DLD1 (cell line): Measurements from ENCODE around the gene RAI1.
"Not testable (repeated sequence)": the region's sequence is repeated elsewhere in the genome, so short reads cannot be mapped to it uniquely, and the experiment has no call there.

ENCODE experiments used
- in situ Hi-C: cut with HindIII; loops from 2 replicates; pipeline ENCODE4 v1.10.0; 2017; ENCODE audit warnings: low sequenced_read_pairs

Gene RAI1

DNA sequence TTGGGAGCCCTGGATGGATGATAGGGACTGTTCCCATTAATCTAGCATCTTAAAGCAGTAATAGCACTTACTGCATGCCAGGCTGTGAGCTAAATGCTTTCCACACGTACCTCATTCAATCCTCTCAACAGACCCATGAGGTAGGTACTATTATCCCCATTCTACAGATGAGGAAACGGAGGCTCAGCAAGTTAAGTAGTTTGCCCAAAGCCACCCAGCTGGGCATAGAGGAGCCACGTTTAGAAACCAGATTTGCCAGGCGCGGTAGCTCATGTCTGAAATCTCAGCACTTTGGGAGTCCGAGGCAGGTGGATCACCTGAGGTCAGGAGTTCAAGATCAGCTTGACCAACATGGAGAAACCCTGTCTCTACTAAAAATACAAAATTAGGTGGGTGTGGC, 2.0 kb upstream of the RAI1 start:
- in situ Hi-C loops = no loop called here

DNA sequence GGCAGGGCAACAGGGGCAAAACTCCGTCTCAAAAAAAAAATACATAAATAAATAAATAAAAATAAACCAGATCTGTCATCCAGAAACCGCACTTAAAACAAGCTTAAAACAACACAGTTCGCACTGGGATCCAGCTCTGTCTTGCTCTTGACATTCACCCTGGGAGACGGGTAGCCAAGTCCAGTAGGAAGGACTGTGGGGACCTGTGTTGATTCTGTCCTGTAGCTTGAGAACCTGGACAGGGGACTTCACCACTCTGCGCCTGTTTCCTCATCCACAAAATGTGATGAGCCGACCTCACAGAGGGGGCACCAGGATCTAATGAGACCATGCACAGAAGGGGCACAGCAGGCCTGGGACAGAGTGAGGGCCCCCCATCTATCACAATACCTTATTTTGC, 1.5 kb upstream of the RAI1 start:
- in situ Hi-C loops = no loop called here

DNA sequence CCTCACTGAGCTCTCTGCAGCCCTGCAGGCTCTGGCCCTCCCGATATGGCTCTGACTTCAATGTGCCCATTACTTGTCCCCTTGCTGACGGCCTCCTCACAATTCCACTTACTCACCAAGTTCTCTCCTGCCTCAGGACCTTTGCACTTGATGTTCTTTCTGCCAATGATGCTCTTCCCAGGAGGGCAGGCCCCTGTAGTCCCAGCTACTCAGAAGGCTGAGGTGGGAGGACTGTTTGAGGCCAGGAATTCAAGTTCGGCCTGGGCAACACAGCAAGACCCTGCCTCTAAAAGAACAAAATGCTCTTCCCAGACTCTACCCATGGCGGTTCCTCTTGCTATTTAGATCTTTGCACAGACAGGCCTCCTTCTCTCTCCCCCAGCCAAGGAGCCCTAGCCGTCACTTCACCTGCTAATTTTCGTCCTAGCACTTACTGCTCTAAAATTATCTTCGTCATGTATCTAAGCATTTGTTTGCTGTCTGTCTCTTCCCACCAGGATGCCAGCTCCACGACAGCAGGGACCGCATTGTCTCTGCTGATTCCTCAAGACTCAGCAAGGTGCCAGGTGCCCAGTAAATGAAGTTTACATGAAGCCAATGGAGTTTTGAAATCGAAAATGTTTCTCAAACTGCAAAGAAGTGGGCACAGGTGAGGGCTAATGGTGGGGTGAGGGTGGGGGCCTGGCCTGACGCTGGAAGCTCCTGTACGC, 626 bp upstream of the RAI1 start:
- in situ Hi-C loops = no loop called here

DNA sequence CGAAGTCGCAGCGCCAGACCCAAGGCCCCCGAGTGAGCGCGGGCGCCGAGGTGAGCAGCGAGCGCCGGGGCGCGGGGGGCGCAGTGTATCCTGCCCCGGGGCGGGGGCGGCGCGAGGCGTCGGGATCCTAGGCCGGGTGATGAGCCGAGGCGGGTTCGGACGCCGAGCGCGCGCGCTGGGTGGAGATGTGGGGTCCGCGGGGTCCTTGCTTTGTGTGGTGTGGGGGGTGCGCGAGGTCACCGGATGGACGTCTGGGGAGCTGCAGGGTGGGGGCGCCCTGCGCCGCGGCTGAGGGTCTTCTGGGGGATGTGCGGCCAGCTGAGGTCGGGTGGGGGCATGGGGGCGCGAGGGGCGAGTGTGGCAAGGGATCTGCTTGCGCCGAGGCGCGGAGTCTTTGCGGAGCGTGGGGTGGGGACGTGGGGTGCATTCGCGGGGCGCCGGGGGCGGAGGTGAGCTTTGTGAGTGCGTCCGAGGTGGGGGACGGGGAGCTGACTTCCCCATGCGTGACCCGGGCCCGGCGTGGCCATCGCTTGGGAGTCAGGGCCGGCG, 560 bp downstream of the RAI1 start:
- in situ Hi-C loops = no loop called here

DNA sequence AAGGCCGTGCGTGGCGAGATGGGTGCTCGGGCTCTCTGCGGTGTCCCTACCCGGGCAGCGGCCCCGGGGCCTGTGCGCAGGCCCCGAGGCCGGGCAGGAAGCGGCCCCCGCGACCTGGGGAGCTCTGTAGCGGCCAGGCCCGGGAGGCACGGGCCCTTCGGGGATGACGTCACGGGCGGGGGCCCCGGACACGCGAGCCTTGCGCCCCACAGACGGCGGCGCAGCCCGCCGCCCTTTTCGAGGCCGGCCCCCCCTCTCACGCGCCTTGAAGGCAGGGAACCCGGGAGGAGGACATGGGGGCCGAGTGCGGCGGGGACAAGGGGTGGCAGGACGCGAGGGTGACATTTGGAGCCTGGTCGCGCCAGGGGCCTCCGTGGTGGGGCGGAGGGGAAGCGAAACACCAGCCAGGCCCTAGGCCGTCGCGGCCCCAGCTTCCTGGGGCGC, 1.1 kb downstream of the RAI1 start:
- in situ Hi-C loops = no loop called here

DNA sequence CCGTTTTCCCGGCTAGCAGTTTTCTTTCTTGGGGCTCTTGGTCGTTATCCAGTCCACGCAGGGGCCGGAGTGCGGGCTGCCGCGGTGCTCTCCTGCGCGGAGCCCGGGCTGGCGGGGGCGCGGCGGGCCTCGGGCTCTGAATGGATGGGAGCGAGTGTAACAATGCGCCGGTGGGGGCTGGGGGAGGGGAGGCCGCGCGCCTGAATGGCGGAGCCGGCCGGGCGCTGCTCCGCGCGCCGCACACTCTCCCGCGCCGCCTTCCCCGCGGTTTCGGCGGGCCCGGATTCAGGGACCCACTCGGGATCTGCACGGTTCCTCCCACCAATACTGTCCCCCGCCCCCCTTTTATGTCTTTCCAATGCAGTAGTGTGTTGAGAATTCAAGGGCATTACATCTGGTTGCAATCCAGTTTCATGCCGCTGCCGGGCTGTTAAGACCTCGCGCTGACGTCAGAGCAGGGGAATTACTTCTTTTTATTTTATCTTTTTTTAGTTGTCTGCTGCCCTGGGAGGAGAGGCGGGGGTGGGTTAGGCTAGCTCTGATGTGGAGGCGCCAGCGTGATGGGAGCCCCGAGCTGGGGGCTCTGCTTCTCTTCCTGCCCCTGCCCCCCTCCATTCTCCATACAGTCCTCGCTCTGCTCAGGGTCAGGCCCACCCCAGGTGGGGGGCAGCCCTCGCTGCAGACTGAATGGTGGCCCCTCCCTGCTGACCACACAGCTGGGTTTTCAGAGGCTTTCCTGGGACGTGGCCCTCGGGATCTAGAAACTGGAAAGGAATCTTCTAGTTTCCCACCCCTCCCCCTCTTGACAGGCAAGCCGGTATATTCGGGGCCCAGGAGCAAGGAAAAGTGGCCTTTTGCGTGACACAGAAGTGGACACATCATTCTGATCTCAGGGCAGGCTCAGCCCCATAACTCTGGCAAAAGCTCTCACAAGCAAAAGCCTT, 1.8 kb downstream of the RAI1 start:
- in situ Hi-C loops = no loop called here

DNA sequence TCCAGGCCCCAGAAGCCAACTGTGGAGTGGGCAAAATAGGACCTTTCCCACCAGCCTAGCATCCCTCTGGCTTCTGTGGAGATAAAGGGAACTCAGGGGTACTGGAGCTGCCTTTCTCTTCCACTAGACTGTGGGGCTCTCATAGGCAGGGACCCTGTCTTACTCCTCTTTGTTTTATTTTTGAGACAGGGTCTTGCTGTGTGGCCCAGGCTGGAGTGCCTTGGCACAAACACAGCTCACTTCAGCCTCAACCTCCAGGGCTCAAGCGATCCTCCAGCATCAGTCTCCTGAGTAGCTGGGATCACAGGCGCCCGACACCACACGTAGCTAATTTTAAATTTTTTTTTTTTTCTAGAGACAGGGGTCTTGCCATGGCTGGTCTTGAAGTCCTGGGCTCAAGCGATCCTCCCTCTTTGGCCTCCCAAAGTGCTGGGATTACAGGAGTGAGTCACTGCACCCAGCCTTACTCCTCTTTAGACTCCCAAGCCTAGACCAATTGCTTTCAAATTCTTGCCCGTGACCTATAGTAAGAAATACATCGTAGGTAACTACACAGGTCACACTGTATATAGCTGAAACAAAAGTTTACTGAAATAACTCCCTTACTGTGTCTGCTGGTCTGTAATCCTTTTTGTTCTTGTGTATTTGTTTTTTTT, 2.6 kb downstream of the RAI1 start:
- in situ Hi-C loops = no loop called here

DNA sequence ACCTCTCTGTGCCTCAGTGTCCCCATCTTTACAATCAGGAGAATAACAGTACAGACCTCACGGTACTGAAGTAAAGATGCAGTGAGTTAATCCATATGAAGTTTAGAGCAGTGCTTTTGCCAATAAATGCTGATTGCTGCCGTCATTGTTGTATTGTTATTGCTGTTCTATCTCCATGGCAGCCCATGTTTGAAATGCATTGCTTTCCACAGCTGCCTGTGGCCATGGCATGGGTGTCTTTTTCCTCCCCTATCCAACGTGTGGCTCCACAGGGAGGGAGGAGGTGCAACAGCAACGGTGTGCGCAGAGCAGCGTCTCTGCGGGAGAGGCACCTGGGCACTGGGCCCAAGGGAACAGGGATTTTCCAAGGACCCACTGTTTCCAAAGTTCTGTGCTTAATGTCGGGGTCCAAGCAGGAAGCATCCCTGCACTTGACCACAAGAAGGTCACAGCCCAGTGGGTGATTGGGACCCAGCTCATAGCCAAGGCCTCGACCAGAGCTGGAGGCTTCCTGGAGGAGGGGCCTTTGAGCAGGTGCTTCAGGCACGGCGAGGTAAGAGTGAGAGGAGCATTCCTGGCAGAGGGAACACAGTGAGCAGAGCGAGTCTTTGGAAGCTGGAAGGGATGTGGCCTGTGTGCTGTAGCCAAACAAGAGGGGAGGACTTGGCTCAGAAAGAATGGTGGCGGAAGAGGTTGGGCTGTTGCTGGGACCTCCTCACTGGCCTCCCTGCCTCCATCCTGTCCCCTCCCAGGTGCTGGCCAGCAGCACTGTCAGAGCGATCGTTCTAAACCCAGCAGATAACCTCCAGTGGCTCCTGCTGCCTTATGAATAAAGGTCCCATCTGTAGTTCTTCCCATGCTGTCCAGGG, 3.9 kb downstream of the RAI1 start:
- in situ Hi-C loops = no loop called here

DNA sequence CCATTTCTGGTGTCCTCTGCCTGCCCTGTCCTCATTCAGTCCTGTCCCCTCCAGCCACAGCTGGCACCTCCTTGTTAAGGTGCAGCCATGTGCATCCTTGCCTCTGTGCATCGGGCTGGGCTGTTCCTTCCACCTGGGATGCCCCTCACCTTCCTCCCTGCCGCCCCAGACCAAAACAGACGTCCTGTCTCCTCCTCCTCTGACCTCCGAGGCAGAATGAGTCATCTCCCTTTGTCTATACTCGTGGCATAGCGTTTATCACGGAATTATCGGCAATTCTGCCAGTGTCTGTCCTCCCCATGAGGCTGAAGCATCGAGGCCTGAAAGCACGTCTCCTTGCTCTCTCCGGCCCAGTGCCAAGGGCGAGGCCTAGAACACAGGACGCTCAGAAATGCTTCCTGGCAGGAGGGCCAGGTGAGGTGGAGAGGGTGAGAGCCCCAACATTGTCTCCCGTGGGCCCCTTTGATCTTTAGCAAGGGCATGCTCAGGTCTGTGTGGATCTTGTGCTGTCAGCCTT, 4.6 kb downstream of the RAI1 start:
- in situ Hi-C loops = no loop called here

DNA sequence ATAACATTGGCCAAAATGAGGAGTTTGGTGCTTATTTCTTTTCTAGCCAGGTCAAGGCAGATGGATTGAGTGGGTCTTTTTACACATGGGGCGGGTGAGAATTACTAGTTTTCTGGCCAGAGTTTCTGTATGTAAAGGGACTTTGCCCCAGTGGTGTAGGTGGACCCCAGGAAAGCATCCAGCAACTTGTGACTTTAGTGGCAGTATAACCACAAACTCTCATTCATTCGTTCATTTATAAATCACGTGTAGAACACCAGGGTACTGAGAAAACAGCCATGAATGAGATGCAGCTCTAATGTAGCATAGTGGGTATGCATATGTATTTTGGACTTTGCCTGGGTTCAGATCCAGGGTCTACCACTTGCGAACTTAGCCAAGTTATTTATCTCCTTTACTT, 8.1 kb downstream of the RAI1 start:
- in situ Hi-C loops = no loop called here

DNA sequence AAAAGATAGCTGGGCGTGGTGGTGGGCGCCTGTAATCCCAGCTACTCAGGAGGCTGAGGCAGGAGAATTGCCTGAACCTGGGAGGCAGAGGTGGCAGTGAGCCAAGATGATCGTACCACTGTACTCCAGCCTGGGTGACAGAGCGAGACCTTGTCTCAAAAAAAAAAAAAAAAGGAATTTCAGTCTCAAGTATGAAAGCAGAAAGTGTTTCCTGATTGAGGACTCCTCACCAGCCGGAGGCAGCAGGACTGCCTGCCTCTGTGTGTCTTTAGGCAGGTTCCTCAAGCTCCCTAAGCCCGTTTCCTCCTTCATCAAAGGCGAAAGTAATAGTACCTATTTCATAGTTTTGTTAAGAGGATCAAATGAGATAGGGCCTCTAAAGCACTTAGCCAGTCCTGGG, 9.0 kb downstream of the RAI1 start:
- in situ Hi-C loops = not testable (repeated sequence)

DNA sequence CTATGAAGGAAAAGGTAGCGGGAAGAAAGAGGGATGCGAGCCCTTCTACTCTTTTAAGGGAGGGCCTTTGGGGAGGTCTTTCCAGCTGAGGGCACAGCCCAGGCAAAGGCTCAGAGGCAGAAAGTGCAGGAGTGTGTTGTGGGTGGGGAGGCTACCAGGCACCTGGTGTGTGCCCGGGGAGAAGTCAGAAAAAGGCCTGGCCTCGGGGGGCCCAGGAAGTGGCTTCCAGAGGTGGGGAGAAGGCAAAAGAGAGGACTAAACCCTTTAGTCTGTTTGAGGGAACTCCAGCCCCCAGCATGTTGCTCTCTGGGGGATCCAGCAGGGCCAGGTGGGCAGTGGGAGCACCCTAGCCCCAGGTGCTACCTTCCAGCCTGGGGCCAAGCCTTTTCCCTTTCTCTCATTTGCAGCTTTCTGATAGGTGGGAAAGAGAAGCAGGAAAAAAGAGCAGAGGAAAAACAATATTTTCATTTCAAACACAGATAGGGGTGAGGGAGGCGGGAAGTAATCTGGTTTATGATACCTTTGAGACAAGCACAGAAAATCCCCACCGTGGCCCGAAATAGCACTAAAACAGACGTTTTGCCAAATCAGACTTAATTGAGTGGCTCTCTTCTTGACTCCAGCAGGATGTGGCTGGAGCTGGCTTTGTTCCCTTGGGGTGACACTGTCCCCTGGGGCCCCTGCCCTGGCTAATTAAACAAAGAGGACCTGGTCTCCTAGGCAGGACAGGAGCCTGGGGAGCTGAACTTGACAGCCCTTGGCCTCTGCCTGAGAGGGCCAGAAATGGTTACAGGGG, 10.4 kb downstream of the RAI1 start:
- in situ Hi-C loops = no loop called here

DNA sequence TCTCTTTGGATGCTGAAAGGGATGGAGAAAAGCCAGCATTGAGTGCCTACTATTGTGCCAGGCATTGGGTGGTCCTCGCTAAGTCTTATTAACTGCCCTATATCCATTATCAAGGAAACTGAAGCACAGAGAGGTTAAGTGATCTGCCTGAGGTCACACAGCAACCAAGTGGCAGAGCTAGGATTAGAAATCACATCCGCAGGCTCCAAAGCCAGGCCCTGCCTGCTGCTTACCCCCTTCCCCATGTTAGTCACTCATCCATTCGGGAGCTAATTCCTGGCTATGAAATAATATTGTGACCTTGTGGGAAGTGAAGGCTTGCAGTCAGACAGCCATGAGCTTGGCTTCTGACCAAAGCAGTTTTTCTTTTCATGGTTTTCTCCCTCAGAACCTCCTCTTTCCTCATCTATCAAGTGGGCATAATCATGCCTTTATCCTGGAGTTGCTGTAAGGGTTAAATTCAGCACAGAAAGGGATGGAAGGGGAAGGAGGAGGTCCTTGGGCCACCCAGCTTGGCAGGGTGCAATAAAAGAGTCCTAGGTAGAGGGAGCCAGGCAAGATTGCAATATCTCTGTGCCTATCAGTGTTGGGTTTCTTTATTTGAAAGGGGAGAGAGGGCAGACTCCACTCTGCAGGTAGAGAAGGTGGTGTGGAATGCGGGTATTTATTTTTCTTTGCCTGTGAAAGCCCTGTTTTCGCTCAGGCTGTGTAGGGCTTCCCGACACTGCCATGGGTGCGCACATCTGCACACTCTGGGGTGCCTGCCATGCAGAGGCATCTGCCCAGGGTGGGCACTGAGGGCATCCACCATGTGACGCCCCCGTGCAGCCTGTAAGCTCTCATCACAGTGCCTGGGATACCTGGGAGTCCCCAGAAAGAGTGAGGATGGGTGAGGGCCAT, 11.3 kb downstream of the RAI1 start:
- in situ Hi-C loops = no loop called here

DNA sequence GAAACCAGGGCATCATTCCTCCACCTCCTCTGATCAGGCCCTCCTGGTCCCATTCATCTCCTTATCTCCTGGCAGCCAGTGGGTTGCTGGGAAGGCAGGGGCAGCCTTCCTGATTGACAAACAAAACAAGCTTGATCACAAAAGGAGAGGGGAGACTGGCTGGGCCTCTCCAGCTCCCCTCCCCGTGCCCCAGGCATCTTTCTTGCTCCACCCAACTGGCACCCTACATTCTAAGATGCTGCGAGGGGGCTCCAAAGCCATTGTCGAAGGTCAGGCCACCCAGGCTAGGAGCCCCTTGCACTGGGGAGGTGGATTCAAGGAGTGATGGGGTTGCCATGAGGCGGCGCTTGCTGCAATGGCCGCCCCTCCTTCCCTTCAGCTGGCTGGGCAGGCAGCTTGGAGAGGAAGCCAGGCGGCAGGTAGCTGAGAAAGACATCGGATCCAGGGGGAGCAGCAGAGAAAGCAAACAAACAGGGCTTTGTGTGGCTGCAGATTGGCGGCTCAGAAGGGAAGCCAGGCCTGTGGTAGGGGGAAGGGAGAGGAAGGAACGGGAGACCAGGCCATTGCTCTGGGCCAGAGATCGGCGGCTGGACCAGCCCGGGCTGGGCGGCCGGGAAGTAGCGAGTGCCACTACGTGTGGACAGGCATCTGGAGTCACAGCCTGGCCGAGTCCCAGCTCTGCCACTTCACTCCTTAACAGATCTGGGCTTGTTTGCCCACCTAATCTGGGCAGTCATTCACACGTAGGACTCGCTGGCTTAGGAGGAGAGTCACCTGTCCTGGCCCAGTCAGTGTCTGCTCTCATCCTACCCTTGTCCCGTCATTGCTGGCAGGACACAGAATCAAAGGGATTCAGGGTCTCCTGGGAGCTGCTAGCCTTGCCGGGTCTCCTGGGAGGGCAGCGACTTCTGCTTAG, 12.3 kb downstream of the RAI1 start:
- in situ Hi-C loops = no loop called here

DNA sequence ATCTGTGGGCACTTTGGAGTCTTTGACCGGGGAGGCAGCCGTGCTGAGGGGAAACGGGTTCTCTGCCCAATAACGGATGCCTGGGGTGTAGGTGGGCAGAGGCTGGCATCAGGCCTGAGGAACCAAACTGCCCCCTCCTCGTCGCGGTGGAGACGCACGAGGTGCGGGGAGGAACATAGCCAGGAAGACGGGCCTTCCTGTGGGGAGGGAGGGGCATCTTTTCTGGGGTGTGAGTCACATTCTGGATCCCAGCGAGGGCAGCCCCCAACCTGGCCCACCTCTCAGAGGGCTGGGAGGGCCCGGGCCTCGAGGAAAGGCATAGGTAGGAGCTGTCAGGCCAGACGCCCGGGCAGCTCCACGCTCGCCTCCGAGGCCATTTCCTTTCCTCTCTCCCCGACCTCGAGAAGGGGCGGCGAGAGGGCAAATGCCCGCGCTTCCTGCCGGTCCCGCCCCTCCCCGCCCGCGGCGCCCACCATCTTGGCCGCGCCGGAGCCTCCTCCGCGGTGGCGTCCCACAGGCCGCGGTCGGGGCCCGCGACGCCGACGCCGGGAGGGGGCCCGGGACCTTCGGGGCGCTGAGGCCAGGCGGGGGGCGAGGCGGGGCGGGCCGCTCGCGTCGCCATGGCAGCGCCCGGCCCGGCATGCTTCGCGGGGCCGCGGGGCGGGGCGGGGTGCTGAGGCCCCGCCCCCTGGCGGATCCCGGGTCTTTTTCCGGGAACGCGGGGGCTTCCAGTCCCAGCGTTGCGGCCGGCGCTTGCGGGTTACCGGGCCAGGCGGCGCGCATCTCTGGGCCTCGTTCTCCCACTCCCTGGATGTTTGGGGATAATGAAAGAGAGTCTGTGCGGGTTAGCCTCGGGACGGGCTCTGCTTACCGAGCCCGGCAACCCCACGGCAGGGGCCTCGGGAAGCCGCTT, 13.2 kb downstream of the RAI1 start:
- in situ Hi-C loops = no loop called here

DNA sequence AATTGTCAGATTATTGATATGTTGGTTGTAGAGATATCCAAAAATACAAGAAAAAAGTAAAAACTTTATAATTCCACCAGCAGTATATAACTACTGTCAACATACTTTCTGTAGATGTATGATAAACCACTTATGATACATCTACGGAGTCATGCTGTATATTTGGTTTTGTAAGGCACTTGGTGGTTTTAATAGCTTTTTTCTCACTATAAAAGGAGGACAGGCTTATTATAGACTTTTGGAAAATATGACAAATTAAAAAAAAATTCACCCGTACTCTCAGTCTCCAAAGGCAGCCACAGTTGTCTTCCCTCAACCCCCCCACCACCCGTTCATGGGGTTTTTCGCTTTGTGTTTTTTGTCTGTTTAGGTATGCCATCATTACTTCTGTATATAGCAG, 14.8 kb downstream of the RAI1 start:
- in situ Hi-C loops = no loop called here
